AG04450 (cell line): ENCODE data around the gene TFAM. TPM values are rescaled to one million over a fixed set of nuclear protein-coding genes. Genes with fewer than 3 reads are reported as not detected.

Experiments
- CTCF ChIA-PET: fragments of 300-600, 350-600 bp; formaldehyde crosslinking; extraction: SDS; loops from one replicate; lab custom pipeline; 2022; ENCODE audit warnings: antibody characterized with exemption, inconsistent platforms; lab: Charles Lee
- POLR2A ChIA-PET: fragments of 350-600 bp; formaldehyde crosslinking; extraction: SDS; loops from one replicate; lab custom pipeline; 2021; ENCODE audit warnings: antibody characterized with exemption, inconsistent platforms; lab: Yijun Ruan, JAX
- DNase-seq: peaks from one replicate; pipeline ENCODE4 v3.0.0-alpha.2; 2011; ENCODE audit warnings: low read depth, low spot score
- H3K27ac ChIP-seq: one replicate; pipeline ENCODE4 v1.5.1; 2012; ENCODE audit warnings: low read depth, low read length, control low read depth
- H3K27me3 ChIP-seq: one replicate; pipeline ENCODE4 v1.6.0; 2012; ENCODE audit warnings: low read length; ENCODE audit not compliant: control insufficient read depth, insufficient read depth
- H3K4me3 ChIP-seq: 2 replicates; pipeline ENCODE4 v1.5.1; 2011; ENCODE audit warnings: mild to moderate bottlenecking, low read depth, low read length, control low read depth
- H3K9me3 ChIP-seq: 2 replicates; pipeline ENCODE4 v1.5.1; 2012; ENCODE audit warnings: low read length; ENCODE audit not compliant: control insufficient read depth, insufficient read depth
- polyA plus RNA-seq: library from polyadenylated mRNA; depleted of rRNA; stranded (reverse); fragments of >200 nt; gene quantifications from 2 replicates; pipeline ENCODE4 v1.2.3, GENCODE V29; 2011; rRNA removed
- TF ChIP-seq, protein P1 (sequence below): IDR thresholded peaks from 2 replicates; pipeline ENCODE4 v1.5.1; 2011; ENCODE audit warnings: low read depth, low read length, control low read depth, inconsistent platforms

Gene TFAM
- polyA plus RNA-seq, 1 experiment: 17.0 TPM

DNA sequence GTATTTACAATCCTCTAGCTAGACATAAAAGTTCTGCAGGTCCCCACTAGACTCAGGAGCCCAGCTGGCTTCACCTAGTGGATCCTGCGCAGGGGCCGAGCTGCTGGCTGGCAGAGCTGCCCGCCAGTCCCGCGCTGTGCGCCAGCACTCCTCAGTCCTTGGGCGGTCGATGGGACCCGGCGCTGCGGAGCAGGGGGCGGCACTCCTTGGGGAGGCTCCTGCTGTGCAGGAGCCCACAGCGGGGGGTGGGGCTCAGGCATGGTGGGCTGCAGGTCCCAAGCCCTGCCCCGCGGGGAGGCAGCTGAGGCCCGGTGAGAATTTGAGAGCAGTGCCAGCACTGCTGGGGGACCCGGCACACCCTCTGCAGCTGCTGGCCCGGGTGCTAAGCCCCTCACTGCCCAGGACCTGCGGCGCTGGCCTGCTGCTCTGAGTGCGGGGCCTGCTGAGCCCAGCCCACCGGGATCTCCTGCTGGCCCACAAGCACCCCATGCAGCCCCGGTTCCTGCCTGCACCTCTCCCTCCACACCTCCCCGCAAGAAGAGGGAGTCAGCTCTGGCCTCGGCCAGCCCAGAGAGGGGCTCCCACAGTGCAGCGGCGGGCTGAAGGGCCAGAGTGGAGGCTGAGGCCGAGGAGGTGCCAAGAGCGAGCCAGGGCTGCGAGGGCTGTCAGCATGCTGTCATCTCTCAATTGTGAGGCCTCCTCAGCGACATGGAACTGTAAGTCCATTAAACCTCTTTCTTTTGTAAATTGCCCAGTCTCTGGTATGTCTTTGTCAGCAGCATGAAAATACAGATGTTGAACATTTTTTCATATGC lies 63.1 kb downstream of the TFAM start:
- ChIA-PET CTCF (no interaction called here), POLR2A (no interaction called here)
- Histone ChIP-seq H3K27me3 (no peaks in the 10 kb centered on the region), H3K27ac (no peak overlapping the region), H3K9me3 (peaks cover 8% of the 10 kb centered on the region), H3K4me3 (no peak overlapping the region)
- DNase-seq: no peak
- TF ChIP-seq, protein P1, sequence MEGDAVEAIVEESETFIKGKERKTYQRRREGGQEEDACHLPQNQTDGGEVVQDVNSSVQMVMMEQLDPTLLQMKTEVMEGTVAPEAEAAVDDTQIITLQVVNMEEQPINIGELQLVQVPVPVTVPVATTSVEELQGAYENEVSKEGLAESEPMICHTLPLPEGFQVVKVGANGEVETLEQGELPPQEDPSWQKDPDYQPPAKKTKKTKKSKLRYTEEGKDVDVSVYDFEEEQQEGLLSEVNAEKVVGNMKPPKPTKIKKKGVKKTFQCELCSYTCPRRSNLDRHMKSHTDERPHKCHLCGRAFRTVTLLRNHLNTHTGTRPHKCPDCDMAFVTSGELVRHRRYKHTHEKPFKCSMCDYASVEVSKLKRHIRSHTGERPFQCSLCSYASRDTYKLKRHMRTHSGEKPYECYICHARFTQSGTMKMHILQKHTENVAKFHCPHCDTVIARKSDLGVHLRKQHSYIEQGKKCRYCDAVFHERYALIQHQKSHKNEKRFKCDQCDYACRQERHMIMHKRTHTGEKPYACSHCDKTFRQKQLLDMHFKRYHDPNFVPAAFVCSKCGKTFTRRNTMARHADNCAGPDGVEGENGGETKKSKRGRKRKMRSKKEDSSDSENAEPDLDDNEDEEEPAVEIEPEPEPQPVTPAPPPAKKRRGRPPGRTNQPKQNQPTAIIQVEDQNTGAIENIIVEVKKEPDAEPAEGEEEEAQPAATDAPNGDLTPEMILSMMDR: no peak

Other genes starting within 250 kb of the TFAM start
- gene IPMK, start 117.5 kb upstream of the TFAM start, polyA plus RNA-seq: 1.9 and 3.1 TPM in 2 replicates
- 59.9 and 80.0 TPM in 2 replicates for gene CISD1, start 116.2 kb upstream of the TFAM start, polyA plus RNA-seq
- 24.3 and 36.1 TPM in 2 replicates for gene UBE2D1, start 50.4 kb upstream of the TFAM start, polyA plus RNA-seq
- gene BICC1, start 127.5 kb downstream of the TFAM start, polyA plus RNA-seq: 25.6 and 29.0 TPM in 2 replicates